ENCODE data around the gene HDAC10. TPM values are rescaled to one million over a fixed set of nuclear protein-coding genes. Genes with fewer than 3 reads are reported as not detected.
A peak's percentile ranks its signal among the peaks of the same experiment; 100 is the strongest.

HDAC10 gene
- total RNA-seq, 3 donors from 2014 or later (not counting 1 experiment from before 2014, with no cell fraction given) = 112 to 131 (median 123) TPM

DNA sequence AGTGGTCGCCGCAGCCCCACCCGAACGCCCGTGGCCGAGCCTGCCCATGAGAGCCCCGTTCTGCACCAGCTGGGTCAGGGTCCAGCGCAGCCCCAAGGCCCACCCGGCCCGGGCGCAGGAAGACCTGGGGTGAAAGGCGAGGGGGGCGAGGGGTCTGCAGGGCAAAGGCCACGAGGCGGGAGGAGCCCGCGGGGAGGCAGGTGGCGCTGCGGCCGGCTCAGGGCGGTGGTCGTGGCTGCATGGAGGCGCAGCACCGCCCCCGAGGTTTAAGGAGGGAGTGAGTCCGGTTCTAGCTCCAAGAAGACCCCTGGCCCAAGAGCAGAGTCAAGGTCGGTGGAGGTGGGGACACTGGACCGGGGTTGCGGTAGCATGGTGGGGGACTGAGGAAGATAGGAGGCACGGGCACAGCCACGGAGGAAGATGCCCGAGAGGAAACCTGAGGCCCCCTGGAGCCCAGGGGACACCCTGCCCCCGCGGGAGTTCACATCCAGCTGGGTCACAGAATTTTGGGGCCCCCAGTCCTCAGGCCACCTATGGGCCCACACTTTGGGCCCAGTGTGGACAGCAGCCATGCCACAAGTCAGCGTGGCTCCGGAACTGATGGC is 514 bp upstream of the HDAC10 start:
- Mint-ChIP-seq H3K4me3 (peak overlapping the region; percentile 74), H3K9me3 (no peaks in the 10 kb centered on the region), H3K27ac (peak overlapping the region in 1 of 2 donors; percentile 59), H3K4me1 (peaks cover 0 to 17% of the 10 kb centered on the region in 2 donors), H3K27me3 (ENCODE audit: low read depth in 2 of 2) (no peaks in the 10 kb centered on the region), H3K36me3 (no peaks in the 10 kb centered on the region)
- DNase-seq = peak; percentile 31 to 47
- Histone ChIP-seq H3K4me1 (ENCODE audit: control insufficient read depth, insufficient read depth, low read length) (peaks cover 46% of the 10 kb centered on the region), H3K27ac (ENCODE audit: low read length) (peak overlapping the region; percentile 47), H3K9me3 (ENCODE audit: control insufficient read depth, insufficient read depth, low read length) (no peaks in the 10 kb centered on the region), H3K27me3 (ENCODE audit: control insufficient read depth, insufficient read depth, low read length) (no peaks in the 10 kb centered on the region), H3K4me3 (ENCODE audit: low read length) (no peak overlapping the region), H3K36me3 (ENCODE audit: control insufficient read depth, insufficient read depth, low read length) (peaks cover 14% of the 10 kb centered on the region)
- intact Hi-C loops (cut with micrococcal nuclease) = loop anchor here (2.0 to 5.0 kb wide), 4 partner anchors 76 to 441 kb away; partner anchors contain the start of genes DENND6B and PPP6R2
- WGBS (ENCODE audit: insufficient coverage) = 6% methylated on average over 36 of the region's 36 CpGs
- TF ChIP-seq, protein P1, sequence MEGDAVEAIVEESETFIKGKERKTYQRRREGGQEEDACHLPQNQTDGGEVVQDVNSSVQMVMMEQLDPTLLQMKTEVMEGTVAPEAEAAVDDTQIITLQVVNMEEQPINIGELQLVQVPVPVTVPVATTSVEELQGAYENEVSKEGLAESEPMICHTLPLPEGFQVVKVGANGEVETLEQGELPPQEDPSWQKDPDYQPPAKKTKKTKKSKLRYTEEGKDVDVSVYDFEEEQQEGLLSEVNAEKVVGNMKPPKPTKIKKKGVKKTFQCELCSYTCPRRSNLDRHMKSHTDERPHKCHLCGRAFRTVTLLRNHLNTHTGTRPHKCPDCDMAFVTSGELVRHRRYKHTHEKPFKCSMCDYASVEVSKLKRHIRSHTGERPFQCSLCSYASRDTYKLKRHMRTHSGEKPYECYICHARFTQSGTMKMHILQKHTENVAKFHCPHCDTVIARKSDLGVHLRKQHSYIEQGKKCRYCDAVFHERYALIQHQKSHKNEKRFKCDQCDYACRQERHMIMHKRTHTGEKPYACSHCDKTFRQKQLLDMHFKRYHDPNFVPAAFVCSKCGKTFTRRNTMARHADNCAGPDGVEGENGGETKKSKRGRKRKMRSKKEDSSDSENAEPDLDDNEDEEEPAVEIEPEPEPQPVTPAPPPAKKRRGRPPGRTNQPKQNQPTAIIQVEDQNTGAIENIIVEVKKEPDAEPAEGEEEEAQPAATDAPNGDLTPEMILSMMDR (IDR thresholded peaks at IDR 0.05) = no peak
- peak in 2 of 3 donors; percentile 8 to 19 for ATAC-seq

DNA sequence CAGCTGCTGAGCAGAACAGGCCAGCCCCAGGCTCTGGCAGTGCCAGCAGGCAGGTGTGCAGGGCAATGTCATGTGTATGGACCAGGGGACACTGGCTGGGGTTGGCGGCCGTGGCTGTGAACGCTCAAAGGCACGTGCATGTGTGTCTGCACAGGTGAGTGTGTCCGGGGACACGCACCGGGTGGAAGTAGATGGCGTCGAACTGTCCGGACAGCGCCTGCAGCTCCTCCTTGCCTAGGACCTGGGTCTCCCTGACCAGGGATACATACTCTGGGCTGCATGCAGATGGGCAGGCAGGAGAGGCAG is 863 bp downstream of the HDAC10 start:
- no peak for DNase-seq
- H3K4me1 ChIP-seq (ENCODE audit: control insufficient read depth, insufficient read depth, low read length) = peaks cover 58% of the 10 kb centered on the region
- no peak for ATAC-seq
- no peaks in the 10 kb centered on the region for H3K27me3 Mint-ChIP-seq (ENCODE audit: low read depth in 2 of 2)
- intact Hi-C loops (cut with micrococcal nuclease) = loop anchor here (5.0 kb wide), 3 partner anchors 77 to 442 kb away; partner anchors contain the start of gene DENND6B
- H3K4me3 Mint-ChIP-seq = peak overlapping the region; percentile 72
- H3K4me3 ChIP-seq (ENCODE audit: low read length) = peak overlapping the region; percentile 80
- peaks cover 21% of the 10 kb centered on the region for H3K36me3 ChIP-seq (ENCODE audit: control insufficient read depth, insufficient read depth, low read length)
- WGBS (ENCODE audit: insufficient coverage) = 82% methylated on average over 11 of the region's 11 CpGs
- TF ChIP-seq, protein P1 (IDR thresholded peaks at IDR 0.05) = no peak
- H3K27ac Mint-ChIP-seq = peak overlapping the region in 1 of 2 donors; percentile 62
- no peaks in the 10 kb centered on the region for H3K9me3 Mint-ChIP-seq
- peaks cover under 1 to 17% of the 10 kb centered on the region in 2 donors for H3K4me1 Mint-ChIP-seq
- no peaks in the 10 kb centered on the region for H3K27me3 ChIP-seq (ENCODE audit: control insufficient read depth, insufficient read depth, low read length)
- no peaks in the 10 kb centered on the region for H3K9me3 ChIP-seq (ENCODE audit: control insufficient read depth, insufficient read depth, low read length)
- peak overlapping the region; percentile 68 for H3K27ac ChIP-seq (ENCODE audit: low read length)
- H3K36me3 Mint-ChIP-seq = no peaks in the 10 kb centered on the region

DNA sequence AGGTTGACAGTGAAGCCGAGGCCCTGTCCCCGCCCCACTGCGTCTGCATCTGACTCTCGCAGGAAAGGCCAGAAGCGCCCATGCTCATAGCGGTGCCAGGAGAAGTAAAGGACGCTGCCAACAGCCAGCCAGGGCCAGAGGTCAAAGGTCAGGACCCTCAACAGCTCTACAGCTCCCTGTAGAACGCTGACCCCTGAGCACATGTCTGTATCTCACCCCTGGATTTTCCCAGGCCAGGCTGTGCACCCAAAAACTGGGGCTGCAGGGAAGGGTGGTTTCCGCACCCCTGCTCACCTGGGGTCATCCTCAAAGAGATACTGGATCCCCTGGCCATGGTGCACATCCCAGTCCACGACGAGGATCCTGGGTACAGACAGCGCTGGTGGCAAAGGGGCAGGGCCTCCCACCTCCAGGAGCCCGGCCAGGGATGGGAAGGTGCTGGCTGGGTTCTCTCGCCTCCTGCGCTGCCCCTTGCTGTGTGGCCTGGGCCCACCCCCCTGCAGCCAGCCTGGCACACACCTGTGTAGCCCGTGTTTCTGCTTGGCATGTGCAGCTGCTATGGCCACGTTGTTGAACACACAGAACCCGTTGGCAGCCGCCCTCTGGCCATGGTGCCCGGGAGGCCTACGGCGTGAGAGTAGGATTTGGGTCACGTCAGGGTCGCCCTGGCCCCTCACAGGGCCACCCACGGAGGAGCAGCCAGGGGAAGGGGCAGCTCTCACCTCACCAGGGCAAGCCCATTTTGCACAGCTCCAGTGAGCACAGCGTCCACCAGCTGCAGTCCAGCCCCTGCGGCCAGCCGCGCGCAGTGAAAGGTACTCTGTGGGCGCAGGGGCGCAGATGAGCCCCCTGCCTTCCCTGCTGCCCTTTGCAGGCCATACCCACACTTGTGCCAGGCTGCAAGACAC is 1.5 kb downstream of the HDAC10 start:
- peak overlapping the region; percentile 72 for H3K4me3 Mint-ChIP-seq
- H3K4me1 Mint-ChIP-seq = peaks cover 6 to 23% of the 10 kb centered on the region in 2 donors
- H3K9me3 ChIP-seq (ENCODE audit: control insufficient read depth, insufficient read depth, low read length) = no peaks in the 10 kb centered on the region
- no peak overlapping the region for H3K4me3 ChIP-seq (ENCODE audit: low read length)
- TF ChIP-seq, protein P1 (IDR thresholded peaks at IDR 0.05) = no peak
- DNase-seq = no peak
- intact Hi-C loops (cut with micrococcal nuclease) = loop anchor here (5.0 kb wide), 3 partner anchors 78 to 443 kb away; partner anchors contain the start of gene DENND6B
- H3K36me3 ChIP-seq (ENCODE audit: control insufficient read depth, insufficient read depth, low read length) = peaks cover 21% of the 10 kb centered on the region
- H3K27ac Mint-ChIP-seq = peak overlapping the region in 1 of 2 donors; percentile 62
- H3K27me3 ChIP-seq (ENCODE audit: control insufficient read depth, insufficient read depth, low read length) = no peaks in the 10 kb centered on the region
- H3K9me3 Mint-ChIP-seq = no peaks in the 10 kb centered on the region
- H3K27me3 Mint-ChIP-seq (ENCODE audit: low read depth in 2 of 2) = no peaks in the 10 kb centered on the region
- H3K36me3 Mint-ChIP-seq = no peaks in the 10 kb centered on the region
- H3K4me1 ChIP-seq (ENCODE audit: control insufficient read depth, insufficient read depth, low read length) = peaks cover 59% of the 10 kb centered on the region
- H3K27ac ChIP-seq (ENCODE audit: low read length) = peak overlapping the region; percentile 68
- WGBS (ENCODE audit: insufficient coverage) = 95% methylated on average over 32 of the region's 32 CpGs
- ATAC-seq = no peak

Measured in natural killer cell (primary cell).